GM13976 (cell line): Measurements from ENCODE around the gene CFAP74.

Source experiments
- DNase-seq: peaks from one replicate; pipeline ENCODE4 v3.0.0; 2012; ENCODE audit warnings: low spot score
- CTCF ChIP-seq: IDR thresholded peaks from 2 replicates; pipeline ENCODE4 v1.5.1; 2012; ENCODE audit warnings: borderline replicate concordance, mild to moderate bottlenecking; ENCODE audit not compliant: insufficient read depth; ENCODE audit errors: extremely low read depth, missing control alignments, control extremely low read depth
- in situ Hi-C: fragments of 300-500 bp; cut with MboI; formaldehyde crosslinking; loops from one replicate; pipeline ENCODE4 v1.12.0; 2022; ENCODE audit warnings: low sequenced_read_pairs, mixed read lengths, inconsistent platforms; ENCODE audit not compliant: unreplicated experiment

Gene CFAP74

GRCh38 chr1:2027961-2028583 lies 24.5 kb upstream of the CFAP74 start:
- in situ Hi-C loops: no loop called here
- no peak for TF ChIP-seq CTCF
- no peak for DNase-seq

- no peak for DNase-seq
- no peak for TF ChIP-seq CTCF
- in situ Hi-C loops: no loop called here
Observed at GRCh38 chr1:2025491-2025981, 21.9 kb upstream of the CFAP74 start.

- TF ChIP-seq CTCF: no peak
- in situ Hi-C loops: no loop called here
- no peak for DNase-seq
Observed at GRCh38 chr1:2024887-2025286, 21.3 kb upstream of the CFAP74 start.

- in situ Hi-C loops: no loop called here
- no peak for TF ChIP-seq CTCF
- DNase-seq: no peak
Observed at GRCh38 chr1:2024451-2024850, 20.9 kb upstream of the CFAP74 start.

- DNase-seq: no peak
- no peak for TF ChIP-seq CTCF
- in situ Hi-C loops: no loop called here
Observed at GRCh38 chr1:2023187-2023586, 19.6 kb upstream of the CFAP74 start.

GRCh38 chr1:2022063-2022770 lies 18.6 kb upstream of the CFAP74 start:
- in situ Hi-C loops: no loop called here
- DNase-seq: no peak
- TF ChIP-seq CTCF: no peak
